ENCODE data around the gene SAXO2.
"Not testable (repeated sequence)": the region's sequence is repeated elsewhere in the genome, so short reads cannot be mapped to it uniquely, and the experiment has no call there.

DNA sequence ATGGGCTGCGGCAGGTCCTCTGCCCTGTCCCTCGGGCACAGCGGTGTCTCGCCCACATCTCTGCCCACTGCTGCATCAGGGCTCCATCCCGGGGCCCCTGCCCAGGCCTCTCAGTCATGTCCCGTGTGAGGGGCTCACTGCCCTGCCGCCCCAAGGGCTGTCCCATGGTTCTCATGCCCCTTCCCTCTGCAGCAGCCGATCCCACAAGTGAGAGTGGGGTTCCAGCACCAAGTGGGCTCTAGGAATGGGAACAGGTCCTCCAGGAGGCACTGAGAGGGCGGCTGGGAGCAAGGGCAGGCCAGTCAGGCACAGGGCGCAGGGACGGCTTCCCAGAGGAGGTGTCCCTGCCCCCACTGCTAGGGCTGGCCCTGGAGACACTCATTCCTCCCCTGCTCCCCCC, 68.3 kb downstream of the SAXO2 start:
- TF ChIP-seq, protein P1, sequence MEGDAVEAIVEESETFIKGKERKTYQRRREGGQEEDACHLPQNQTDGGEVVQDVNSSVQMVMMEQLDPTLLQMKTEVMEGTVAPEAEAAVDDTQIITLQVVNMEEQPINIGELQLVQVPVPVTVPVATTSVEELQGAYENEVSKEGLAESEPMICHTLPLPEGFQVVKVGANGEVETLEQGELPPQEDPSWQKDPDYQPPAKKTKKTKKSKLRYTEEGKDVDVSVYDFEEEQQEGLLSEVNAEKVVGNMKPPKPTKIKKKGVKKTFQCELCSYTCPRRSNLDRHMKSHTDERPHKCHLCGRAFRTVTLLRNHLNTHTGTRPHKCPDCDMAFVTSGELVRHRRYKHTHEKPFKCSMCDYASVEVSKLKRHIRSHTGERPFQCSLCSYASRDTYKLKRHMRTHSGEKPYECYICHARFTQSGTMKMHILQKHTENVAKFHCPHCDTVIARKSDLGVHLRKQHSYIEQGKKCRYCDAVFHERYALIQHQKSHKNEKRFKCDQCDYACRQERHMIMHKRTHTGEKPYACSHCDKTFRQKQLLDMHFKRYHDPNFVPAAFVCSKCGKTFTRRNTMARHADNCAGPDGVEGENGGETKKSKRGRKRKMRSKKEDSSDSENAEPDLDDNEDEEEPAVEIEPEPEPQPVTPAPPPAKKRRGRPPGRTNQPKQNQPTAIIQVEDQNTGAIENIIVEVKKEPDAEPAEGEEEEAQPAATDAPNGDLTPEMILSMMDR (IDR thresholded peaks at IDR 0.05) = not testable (repeated sequence)
- not testable (repeated sequence) for TF ChIP-seq POLR2AphosphoS5 (IDR thresholded peaks at IDR 0.05)

All from sigmoid colon (tissue), 4 donors.